Measurements from ENCODE around the gene MFF.

Gene MFF

DNA sequence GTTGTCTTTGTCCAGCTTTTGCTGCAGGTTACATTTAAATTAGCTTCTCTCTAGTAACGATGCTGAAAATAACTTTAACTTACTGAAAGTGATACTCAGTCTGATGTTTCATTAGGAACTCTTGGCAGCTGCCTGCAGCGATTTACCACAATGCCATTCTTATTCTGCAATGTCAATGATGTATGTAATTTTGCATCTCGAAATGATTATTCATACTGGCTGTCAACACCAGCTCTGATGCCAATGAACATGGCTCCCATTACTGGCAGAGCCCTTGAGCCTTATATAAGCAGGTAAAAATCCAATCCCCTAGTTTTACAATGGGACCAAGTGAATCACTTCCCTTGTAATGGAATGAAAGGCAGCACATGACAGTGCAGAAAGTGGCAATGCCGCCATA lies 16.3 kb upstream of the MFF start:
- TF ChIP-seq EZH2phosphoT487 (conservative IDR thresholded peaks at IDR 0.05; ENCODE audit: low read length) = no peak
- TF ChIP-seq, protein P1, sequence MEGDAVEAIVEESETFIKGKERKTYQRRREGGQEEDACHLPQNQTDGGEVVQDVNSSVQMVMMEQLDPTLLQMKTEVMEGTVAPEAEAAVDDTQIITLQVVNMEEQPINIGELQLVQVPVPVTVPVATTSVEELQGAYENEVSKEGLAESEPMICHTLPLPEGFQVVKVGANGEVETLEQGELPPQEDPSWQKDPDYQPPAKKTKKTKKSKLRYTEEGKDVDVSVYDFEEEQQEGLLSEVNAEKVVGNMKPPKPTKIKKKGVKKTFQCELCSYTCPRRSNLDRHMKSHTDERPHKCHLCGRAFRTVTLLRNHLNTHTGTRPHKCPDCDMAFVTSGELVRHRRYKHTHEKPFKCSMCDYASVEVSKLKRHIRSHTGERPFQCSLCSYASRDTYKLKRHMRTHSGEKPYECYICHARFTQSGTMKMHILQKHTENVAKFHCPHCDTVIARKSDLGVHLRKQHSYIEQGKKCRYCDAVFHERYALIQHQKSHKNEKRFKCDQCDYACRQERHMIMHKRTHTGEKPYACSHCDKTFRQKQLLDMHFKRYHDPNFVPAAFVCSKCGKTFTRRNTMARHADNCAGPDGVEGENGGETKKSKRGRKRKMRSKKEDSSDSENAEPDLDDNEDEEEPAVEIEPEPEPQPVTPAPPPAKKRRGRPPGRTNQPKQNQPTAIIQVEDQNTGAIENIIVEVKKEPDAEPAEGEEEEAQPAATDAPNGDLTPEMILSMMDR (IDR thresholded peaks at IDR 0.05; ENCODE audit: insufficient read depth, low read length, poor library complexity, severe bottlenecking) = no peak
- Histone ChIP-seq H3K9me3 (ENCODE audit: insufficient read depth, low read length) (no peaks in the 10 kb centered on the region), H2AFZ (ENCODE audit: low read depth, low read length, severe bottlenecking) (no peak overlapping the region), H3K9ac (ENCODE audit: low read length) (no peak overlapping the region), H3K4me2 (ENCODE audit: low read depth, low read length, poor library complexity, severe bottlenecking) (no peak overlapping the region), H3K27me3 (ENCODE audit: low read length) (no peaks in the 10 kb centered on the region), H3K27ac (ENCODE audit: low read depth, low read length) (no peak overlapping the region), H3K36me3 (ENCODE audit: low read length) (0 out of 2 replicates have a peak, but pooled peaks cover 2% of the 10 kb centered on the region), H3F3A (ENCODE audit: insufficient read depth) (no peaks in the 10 kb centered on the region), H3K9me2 (replicated peaks; ENCODE audit: insufficient read depth, low read length) (no peaks in the 10 kb centered on the region), H4K20me1 (ENCODE audit: low read depth, low read length) (no peaks in the 10 kb centered on the region), H3K4me3 (ENCODE audit: insufficient read depth, low read length, poor library complexity, severe bottlenecking) (no peak overlapping the region), H3K79me2 (ENCODE audit: insufficient read depth, low read length) (no peaks in the 10 kb centered on the region)

DNA sequence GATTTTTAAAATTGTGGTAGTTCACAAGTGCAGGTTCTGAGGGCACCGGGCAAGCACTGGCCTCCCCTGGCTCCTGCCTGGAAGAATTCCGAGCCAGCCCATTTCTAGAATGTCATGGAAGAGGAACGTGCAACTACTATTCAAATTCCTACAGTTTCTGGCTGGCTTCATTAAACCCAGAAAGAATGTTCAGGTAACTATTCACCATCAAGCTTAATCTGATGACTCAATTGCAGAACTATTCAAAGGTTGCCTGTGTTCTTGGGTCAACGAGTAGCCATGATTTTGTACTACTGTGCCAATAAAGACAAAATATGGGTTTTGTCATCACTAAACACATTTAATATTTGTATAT lies 14.3 kb upstream of the MFF start:
- Histone ChIP-seq H3K4me3 (ENCODE audit: insufficient read depth, low read length, poor library complexity, severe bottlenecking) (no peak overlapping the region), H3K9me3 (ENCODE audit: insufficient read depth, low read length) (no peaks in the 10 kb centered on the region), H4K20me1 (ENCODE audit: low read depth, low read length) (no peaks in the 10 kb centered on the region), H3K27me3 (ENCODE audit: low read length) (no peaks in the 10 kb centered on the region), H3K27ac (ENCODE audit: low read depth, low read length) (no peak overlapping the region), H3K9me2 (replicated peaks; ENCODE audit: insufficient read depth, low read length) (no peaks in the 10 kb centered on the region), H3K36me3 (ENCODE audit: low read length) (0 out of 2 replicates have a peak, but pooled peaks cover under 1% of the 10 kb centered on the region), H3F3A (ENCODE audit: insufficient read depth) (no peaks in the 10 kb centered on the region), H3K79me2 (ENCODE audit: insufficient read depth, low read length) (no peaks in the 10 kb centered on the region), H2AFZ (ENCODE audit: low read depth, low read length, severe bottlenecking) (no peak overlapping the region), H3K9ac (ENCODE audit: low read length) (no peak overlapping the region), H3K4me2 (ENCODE audit: low read depth, low read length, poor library complexity, severe bottlenecking) (no peak overlapping the region)
- TF ChIP-seq, protein P1 (IDR thresholded peaks at IDR 0.05; ENCODE audit: insufficient read depth, low read length, poor library complexity, severe bottlenecking) = no peak
- TF ChIP-seq EZH2phosphoT487 (conservative IDR thresholded peaks at IDR 0.05; ENCODE audit: low read length) = no peak

DNA sequence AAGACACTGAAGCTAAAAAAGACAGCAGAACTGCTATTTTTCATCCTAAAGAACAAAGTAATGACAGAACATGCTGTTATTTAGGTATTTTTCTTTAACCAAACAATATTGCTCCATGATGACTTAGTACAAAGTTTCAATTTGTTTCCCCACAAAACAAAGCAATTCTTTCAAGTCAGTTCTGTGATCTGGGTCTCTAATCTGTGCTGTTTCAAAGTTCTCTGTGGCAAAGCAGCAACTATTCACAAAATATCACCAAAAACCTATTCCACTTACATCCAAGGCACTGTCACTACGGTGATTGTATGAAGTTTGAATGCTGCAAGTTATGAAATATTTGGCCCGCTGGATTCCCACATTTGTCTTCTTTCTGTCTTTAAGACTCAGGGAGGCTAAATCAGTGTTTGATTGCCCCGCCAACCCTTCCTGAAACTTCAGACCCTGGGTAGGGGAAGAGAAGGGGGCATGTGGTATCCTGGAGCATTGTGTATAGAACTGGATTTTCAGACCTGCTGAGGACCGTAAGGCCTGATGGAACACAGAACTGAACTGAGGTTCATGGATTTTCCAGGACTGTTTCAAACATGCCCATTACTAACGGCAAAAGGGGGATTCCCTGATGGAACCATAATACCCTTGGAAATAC lies 13.1 kb upstream of the MFF start:
- Histone ChIP-seq H3K27ac (ENCODE audit: low read depth, low read length) (no peak overlapping the region), H3K9ac (ENCODE audit: low read length) (no peak overlapping the region), H3K4me3 (ENCODE audit: insufficient read depth, low read length, poor library complexity, severe bottlenecking) (no peak overlapping the region), H4K20me1 (ENCODE audit: low read depth, low read length) (no peaks in the 10 kb centered on the region), H3K27me3 (ENCODE audit: low read length) (no peaks in the 10 kb centered on the region), H2AFZ (ENCODE audit: low read depth, low read length, severe bottlenecking) (no peak overlapping the region), H3K36me3 (ENCODE audit: low read length) (no peaks in the 10 kb centered on the region), H3K79me2 (ENCODE audit: insufficient read depth, low read length) (no peaks in the 10 kb centered on the region), H3K9me2 (replicated peaks; ENCODE audit: insufficient read depth, low read length) (no peaks in the 10 kb centered on the region), H3K9me3 (ENCODE audit: insufficient read depth, low read length) (no peaks in the 10 kb centered on the region), H3F3A (ENCODE audit: insufficient read depth) (no peaks in the 10 kb centered on the region), H3K4me2 (ENCODE audit: low read depth, low read length, poor library complexity, severe bottlenecking) (no peak overlapping the region)
- TF ChIP-seq, protein P1 (IDR thresholded peaks at IDR 0.05; ENCODE audit: insufficient read depth, low read length, poor library complexity, severe bottlenecking) = no peak
- no peak for TF ChIP-seq EZH2phosphoT487 (conservative IDR thresholded peaks at IDR 0.05; ENCODE audit: low read length)
